VCaP (cell line): ENCODE measurements around the gene GPX3.

Experiments
- H3K27ac ChIP-seq: fragments of 450-650 bp; 2 replicates; pipeline ENCODE4 v1.5.1; 2017
- CTCF ChIP-seq: fragments of 450-650 bp; conservative IDR thresholded peaks from 2 replicates; pipeline ENCODE4 v1.5.1; 2017; ENCODE audit warnings: mild to moderate bottlenecking, moderate library complexity

Gene GPX3

GRCh38 chr5:151042453-151043093 is 22.2 kb downstream of the GPX3 start:
- no peak for TF ChIP-seq CTCF
- H3K27ac ChIP-seq = no peak overlapping the region

- H3K27ac ChIP-seq = no peak overlapping the region
- TF ChIP-seq CTCF = peak; percentile 88
Observed at GRCh38 chr5:151047814-151048425, 27.5 kb downstream of the GPX3 start.

GRCh38 chr5:151048526-151048925 is 28.1 kb downstream of the GPX3 start:
- no peak overlapping the region for H3K27ac ChIP-seq

DNA sequence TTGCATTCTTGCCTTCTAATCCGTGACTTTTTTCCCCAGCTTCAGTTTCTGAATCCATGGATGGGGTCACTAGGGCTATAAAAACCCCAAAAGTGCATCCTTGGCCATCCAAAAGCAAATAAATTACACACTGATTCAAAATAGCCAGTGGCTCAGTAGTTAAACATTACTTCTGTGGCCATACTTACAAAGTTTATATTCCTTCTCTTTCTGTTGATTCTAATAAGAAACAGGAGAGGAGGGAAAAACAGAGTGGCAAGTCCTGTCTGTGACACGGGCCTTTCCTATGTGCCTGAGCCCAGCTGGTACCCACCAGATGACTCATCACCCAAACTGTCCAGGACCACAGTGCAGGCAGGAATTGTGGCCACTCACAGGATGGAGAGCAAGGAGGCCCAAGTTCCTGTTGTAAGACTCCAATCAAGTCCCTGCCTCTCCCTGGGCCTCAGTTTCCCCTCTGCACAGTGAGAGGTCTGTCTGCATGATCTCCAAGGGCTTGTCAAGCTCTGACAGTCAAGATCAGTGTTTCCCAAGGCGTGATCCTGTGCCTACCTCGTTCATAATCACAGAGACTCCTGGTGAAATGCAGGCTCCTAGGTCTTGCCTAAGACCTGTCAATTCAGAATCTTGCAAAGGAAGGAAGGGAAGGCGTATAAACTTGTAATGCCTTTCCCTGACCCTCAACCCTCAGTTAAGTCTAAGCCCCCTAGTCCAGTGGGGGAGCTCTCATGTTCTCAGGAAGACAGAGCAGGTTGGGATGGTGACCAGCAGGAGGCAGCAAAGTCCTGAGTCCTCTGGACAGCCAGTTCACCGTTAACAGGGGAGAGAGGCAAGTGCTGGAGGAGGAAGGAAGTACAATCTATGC is 30.9 kb downstream of the GPX3 start:
- peak; percentile 86 for TF ChIP-seq CTCF
- no peak overlapping the region for H3K27ac ChIP-seq

More at GRCh38 chr5:151048526-151048925, 28.1 kb downstream of the GPX3 start:
- TF ChIP-seq CTCF = peak; percentile 25

DNA sequence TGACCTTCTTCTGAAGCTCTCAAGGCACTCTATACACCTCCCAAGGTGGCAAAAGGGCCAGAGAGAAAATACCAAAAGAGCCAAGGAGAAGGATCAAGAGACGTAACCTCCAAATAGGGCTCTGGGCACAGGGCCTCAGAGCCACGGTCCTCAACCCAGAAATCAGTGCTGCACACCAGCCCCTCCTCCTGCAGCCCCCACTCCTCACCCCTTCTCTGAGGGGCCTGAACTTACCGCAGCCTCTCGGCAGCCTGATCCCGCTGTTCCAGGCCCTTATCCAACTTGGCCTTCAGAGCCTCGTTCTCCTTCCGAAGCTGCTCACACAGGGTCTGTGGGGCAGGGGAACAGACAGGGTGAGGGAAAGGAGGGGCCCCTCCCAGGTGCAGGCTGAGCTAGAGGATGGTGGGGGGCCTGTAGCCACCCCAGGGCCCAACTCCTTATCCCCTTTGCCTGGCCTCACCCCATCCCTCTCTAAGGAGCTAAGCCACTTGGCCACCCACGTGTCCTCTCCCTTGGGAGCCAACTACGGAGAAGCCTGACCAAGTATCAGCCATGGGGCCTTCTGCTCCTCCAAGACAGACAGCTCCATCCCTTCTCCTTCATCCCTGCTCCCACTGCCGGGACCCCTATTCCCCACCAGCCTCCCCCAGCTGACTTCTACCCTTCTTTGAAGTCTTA is 31.7 kb downstream of the GPX3 start:
- no peak overlapping the region for H3K27ac ChIP-seq
- peak; percentile 36 for TF ChIP-seq CTCF

- no peak for TF ChIP-seq CTCF
- no peak overlapping the region for H3K27ac ChIP-seq
Observed at GRCh38 chr5:151052836-151053235, 32.4 kb downstream of the GPX3 start.
